22Rv1 (cell line): ENCODE data around the gene OMA1.

Experiments
- ZFX ChIP-seq: fragments of 450-650 bp; IDR thresholded peaks from 2 replicates; pipeline ENCODE4 v1.6.1; 2017; ENCODE audit warnings: antibody characterized with exemption, borderline replicate concordance
- TF ChIP-seq, protein P1 (sequence below): fragments of 450-650 bp; IDR thresholded peaks from 2 replicates; pipeline ENCODE4 v1.5.1; 2017; ENCODE audit warnings: mild to moderate bottlenecking

GRCh38 chr1:58465825-58466629, 80.5 kb downstream of the OMA1 start:
- TF ChIP-seq, protein P1, sequence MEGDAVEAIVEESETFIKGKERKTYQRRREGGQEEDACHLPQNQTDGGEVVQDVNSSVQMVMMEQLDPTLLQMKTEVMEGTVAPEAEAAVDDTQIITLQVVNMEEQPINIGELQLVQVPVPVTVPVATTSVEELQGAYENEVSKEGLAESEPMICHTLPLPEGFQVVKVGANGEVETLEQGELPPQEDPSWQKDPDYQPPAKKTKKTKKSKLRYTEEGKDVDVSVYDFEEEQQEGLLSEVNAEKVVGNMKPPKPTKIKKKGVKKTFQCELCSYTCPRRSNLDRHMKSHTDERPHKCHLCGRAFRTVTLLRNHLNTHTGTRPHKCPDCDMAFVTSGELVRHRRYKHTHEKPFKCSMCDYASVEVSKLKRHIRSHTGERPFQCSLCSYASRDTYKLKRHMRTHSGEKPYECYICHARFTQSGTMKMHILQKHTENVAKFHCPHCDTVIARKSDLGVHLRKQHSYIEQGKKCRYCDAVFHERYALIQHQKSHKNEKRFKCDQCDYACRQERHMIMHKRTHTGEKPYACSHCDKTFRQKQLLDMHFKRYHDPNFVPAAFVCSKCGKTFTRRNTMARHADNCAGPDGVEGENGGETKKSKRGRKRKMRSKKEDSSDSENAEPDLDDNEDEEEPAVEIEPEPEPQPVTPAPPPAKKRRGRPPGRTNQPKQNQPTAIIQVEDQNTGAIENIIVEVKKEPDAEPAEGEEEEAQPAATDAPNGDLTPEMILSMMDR: no peak
- no peak for TF ChIP-seq ZFX
